Measurements from ENCODE around the gene TMEM127. TPM values are rescaled to one million over a fixed set of nuclear protein-coding genes. Genes with fewer than 3 reads are reported as not detected.
"Not testable (repeated sequence)": the region's sequence is repeated elsewhere in the genome, so short reads cannot be mapped to it uniquely, and the experiment has no call there.

TMEM127 gene
- total RNA-seq, 1 experiment from 2014 or later = 23.0 TPM

GRCh38 chr2:96249654-96250053 is 16.1 kb downstream of the TMEM127 start:
- DNase-seq (ENCODE audit: low read depth, low spot score) = no peak
- in situ Hi-C loops (cut with HindIII; ENCODE audit: low pct_unique_long_range_greater_than_20kb, low sequenced_read_pairs) = no loop called here

DNA sequence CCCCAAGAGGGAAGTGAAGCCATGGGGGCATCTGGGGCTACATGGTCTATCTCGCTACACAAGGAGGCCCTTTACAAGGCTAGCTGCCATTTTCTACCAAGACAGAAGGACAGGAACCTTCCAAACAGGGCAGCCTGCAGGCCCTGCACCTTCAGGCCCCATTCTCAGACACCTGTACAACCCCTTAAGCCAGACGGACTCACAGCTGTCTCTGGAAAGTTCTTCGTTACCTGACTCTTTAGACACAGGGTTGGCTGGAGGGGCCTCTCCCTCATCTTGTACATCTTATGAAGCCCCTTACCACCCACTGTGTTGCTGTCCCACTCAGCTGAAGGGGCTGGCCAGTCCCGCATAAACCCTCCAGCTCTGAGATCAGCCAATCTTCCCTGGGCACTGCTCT is 17.2 kb downstream of the TMEM127 start:
- in situ Hi-C loops (cut with HindIII; ENCODE audit: low pct_unique_long_range_greater_than_20kb, low sequenced_read_pairs) = no loop called here
- DNase-seq (ENCODE audit: low read depth, low spot score) = no peak

DNA sequence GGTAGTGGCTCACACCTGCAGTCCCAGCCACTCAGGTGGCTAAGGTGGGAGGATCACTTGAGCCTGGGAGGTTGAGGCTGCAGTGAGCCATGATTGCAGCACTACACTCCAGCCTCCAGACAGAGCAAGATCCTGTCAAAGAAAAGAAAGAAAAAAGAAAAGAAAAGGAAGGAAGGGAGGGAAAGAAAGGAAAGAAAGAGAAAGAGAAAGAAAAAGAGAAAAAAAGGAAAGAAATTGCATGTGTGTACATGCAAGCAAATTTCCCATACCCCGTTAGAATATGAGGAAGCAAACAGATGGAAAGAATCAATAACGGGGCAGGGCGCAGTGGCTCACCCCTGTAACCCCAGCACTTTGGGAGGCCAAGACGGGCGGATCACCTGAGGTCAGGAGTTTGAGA is 17.9 kb downstream of the TMEM127 start:
- in situ Hi-C loops (cut with HindIII; ENCODE audit: low pct_unique_long_range_greater_than_20kb, low sequenced_read_pairs) = no loop called here
- DNase-seq (ENCODE audit: low read depth, low spot score) = no peak

GRCh38 chr2:96247009-96247408 is 18.8 kb downstream of the TMEM127 start:
- in situ Hi-C loops (cut with HindIII; ENCODE audit: low pct_unique_long_range_greater_than_20kb, low sequenced_read_pairs) = no loop called here
- DNase-seq (ENCODE audit: low read depth, low spot score) = no peak

GRCh38 chr2:96245609-96246390 is 20.0 kb downstream of the TMEM127 start:
- no peak for DNase-seq (ENCODE audit: low read depth, low spot score)
- in situ Hi-C loops (cut with HindIII; ENCODE audit: low pct_unique_long_range_greater_than_20kb, low sequenced_read_pairs) = no loop called here

DNA sequence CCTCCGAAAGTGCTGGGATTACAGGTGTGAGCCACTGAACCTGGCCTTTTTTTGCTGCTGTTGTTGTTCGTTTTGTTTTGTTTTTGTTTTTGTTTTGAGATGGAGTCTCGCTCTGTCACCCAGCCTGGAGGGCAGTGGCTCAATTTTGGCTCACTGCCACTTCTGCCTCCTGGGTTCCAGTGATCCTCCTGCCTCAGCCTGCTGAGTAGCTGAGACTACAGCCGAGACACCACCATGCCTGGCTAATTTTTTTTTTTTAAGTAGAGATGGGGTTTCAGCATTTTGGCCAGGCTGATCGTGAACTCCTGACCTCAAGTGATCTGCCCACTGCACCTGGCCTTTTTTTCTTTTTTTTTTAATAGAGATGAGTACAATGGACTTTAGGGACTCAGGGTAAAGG is 22.0 kb downstream of the TMEM127 start:
- DNase-seq (ENCODE audit: low read depth, low spot score) = no peak
- in situ Hi-C loops (cut with HindIII; ENCODE audit: low pct_unique_long_range_greater_than_20kb, low sequenced_read_pairs) = no loop called here

DNA sequence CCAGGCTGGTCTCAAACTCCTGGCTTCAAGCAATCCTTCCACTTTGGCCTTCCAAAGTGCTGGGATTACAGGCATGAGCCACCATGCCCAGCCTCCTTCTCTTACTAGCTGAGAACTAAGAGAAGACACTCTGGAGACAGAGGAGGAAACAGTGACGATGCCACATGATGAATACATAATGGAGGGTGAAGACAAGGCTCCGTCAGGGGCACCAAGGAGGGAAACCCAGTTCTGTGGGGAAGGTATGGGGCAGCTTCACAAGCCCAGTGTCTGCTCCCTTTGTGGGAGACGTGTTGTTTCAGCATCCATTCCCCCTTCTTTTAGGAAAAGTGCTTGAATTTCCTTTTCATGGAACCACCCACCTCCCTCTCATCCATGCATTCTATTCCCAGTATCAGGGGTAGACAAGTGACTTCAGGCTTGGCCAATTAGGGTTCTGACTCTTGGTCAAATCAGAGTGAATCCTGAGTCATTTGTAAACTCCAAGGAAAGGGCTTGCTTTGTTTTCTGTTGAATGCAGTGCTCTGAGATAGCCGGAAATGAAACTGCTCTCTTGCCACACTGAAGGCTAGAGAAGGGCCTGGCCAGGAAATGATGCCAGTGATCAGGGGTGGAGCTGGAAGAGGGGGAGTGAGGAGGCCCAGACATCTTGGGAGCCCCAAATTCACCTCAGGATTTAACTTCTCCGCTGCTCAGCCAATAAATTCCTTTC is 23.7 kb downstream of the TMEM127 start:
- DNase-seq (ENCODE audit: low read depth, low spot score) = peak; percentile 94

DNA sequence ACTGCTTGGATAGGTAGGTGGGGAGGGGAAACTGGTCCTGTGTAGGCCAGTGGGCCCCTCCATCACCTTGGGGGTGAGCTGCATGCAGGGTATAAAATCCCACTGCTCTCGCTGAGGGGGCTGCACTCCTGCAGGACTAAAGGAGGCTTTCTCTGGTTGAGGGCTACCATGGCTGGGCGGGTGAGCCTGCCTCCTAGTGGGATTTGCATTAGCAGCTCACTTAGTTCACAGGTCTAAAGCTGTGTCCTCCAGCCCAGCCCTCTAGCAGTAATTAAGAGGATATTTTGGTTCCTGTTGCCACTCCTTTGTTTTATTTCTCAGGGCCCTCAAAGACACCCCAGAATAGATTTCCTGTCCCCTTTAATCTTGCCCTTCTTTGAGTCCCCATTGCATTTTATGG is 24.6 kb downstream of the TMEM127 start:
- no peak for DNase-seq (ENCODE audit: low read depth, low spot score)
- in situ Hi-C loops (cut with HindIII; ENCODE audit: low pct_unique_long_range_greater_than_20kb, low sequenced_read_pairs) = no loop called here

More for the DNA sequence above, 23.7 kb downstream of the TMEM127 start:
- in situ Hi-C loops (cut with HindIII; ENCODE audit: low pct_unique_long_range_greater_than_20kb, low sequenced_read_pairs) = no loop called here

DNA sequence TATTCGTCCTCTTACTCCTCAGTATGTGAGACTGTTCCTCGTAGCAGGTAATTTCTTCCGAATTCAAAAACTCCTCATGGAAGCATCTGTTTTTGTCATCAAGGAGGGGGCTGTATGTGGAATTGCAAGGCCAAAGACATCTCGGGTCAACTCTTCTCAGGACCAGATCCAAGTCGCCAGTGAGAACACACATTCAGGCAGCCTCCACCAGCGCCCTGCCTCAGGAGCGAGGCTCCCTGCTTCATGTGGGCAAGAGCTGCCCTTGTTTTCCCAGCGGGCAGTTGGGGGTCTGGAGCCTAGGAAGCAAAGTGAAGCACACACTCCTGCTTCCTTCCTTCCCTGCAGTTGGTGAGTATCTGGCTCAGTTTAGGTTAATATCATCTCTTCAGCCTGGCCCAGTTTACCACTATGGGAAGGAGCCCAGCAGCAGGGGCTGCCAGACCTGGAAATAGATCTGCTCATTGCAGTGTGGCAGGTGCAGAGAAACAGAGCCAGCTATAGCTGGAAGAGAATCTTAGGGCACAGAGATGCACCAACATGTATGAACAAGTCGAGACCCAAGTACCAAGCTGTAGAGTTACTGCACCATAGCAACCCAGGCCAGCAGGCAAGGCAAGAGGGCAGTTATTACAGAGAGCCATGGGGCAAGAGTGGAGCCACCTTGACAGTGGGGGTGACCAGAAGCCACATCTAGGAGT is 25.3 kb downstream of the TMEM127 start:
- no peak for DNase-seq (ENCODE audit: low read depth, low spot score)

GRCh38 chr2:96239745-96240264 is 26.0 kb downstream of the TMEM127 start:
- no peak for DNase-seq (ENCODE audit: low read depth, low spot score)
- in situ Hi-C loops (cut with HindIII; ENCODE audit: low pct_unique_long_range_greater_than_20kb, low sequenced_read_pairs) = no loop called here

More for the DNA sequence above, 25.3 kb downstream of the TMEM127 start:
- in situ Hi-C loops (cut with HindIII; ENCODE audit: low pct_unique_long_range_greater_than_20kb, low sequenced_read_pairs) = no loop called here

GRCh38 chr2:96239091-96239490 is 26.7 kb downstream of the TMEM127 start:
- in situ Hi-C loops (cut with HindIII; ENCODE audit: low pct_unique_long_range_greater_than_20kb, low sequenced_read_pairs) = no loop called here
- DNase-seq (ENCODE audit: low read depth, low spot score) = no peak

DNA sequence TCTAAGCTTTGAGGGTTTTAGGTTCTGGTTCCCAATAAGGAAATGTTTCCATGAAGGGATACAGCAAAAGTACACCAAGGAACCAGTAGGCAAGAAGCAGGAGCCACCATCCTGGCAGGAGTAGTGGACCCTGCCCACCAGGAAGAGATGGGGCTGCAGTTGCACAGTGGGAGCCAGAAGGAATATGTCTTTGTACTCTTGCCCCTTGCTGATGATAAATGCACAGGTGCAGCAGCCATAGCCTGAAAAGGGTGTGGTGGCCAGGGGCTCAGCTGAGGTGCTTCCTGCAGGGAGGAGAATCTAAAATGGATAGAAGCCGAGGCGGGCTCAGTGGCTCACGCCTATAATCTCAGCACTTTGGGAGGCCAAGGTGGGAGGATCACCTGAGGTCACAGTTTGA is 27.5 kb downstream of the TMEM127 start:
- no peak for DNase-seq (ENCODE audit: low read depth, low spot score)
- in situ Hi-C loops (cut with HindIII; ENCODE audit: low pct_unique_long_range_greater_than_20kb, low sequenced_read_pairs) = no loop called here

- in situ Hi-C loops (cut with HindIII; ENCODE audit: low pct_unique_long_range_greater_than_20kb, low sequenced_read_pairs) = no loop called here
- DNase-seq (ENCODE audit: low read depth, low spot score) = no peak
Observed at GRCh38 chr2:96236882-96237281, 28.9 kb downstream of the TMEM127 start.

GRCh38 chr2:96233880-96234316 is 31.9 kb downstream of the TMEM127 start:
- in situ Hi-C loops (cut with HindIII; ENCODE audit: low pct_unique_long_range_greater_than_20kb, low sequenced_read_pairs) = no loop called here

DNA sequence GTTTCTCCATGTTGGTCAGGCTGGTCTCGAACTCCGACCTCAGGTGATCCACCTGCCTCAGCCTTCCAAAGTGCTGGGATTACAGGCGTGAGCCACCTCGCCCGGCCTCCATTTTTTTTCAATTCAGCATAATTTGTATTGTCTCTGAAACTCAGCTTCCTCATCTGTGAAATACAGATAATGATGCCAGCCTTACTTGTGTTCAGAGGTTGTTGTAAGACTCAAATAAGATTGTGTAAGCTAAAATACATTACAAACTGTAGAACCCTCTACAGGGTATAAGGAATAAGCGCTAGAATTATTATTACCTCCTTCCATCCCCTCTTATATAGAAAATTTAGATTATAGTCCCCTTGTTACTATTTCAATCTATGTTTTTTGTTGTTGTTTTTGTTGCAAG is 32.4 kb downstream of the TMEM127 start:
- DNase-seq (ENCODE audit: low read depth, low spot score) = no peak
- in situ Hi-C loops (cut with HindIII; ENCODE audit: low pct_unique_long_range_greater_than_20kb, low sequenced_read_pairs) = no loop called here

More at GRCh38 chr2:96233880-96234316, 31.9 kb downstream of the TMEM127 start:
- DNase-seq (ENCODE audit: low read depth, low spot score) = no peak

- no peak for DNase-seq (ENCODE audit: low read depth, low spot score)
- in situ Hi-C loops (cut with HindIII; ENCODE audit: low pct_unique_long_range_greater_than_20kb, low sequenced_read_pairs) = no loop called here
Observed at GRCh38 chr2:96231316-96231715, 34.5 kb downstream of the TMEM127 start.

DNA sequence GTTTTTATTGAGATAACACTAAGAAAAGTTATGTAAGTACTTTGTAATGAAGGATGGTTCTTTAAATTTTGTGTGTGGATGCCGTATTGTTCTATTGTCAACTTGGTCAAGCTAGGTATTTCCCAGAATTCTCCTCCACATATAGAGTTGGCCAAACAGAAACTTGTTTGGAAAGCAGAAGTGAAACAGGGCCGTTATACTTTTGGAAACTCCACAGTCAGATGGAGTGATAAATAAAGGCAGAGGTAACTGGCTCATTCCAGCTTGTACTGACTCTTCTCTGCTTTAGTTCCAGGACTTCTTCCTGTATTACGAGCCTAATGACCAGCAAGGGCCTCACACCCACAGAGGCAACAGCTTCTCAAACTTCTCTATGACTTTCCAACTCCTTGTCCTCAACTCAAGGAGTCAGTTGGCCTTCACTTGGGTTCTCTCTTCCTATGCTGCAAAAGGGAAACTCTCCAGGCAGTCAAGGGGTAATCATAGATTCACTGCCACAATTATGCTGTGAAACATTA is 40.7 kb downstream of the TMEM127 start:
- in situ Hi-C loops (cut with HindIII; ENCODE audit: low pct_unique_long_range_greater_than_20kb, low sequenced_read_pairs) = no loop called here

GRCh38 chr2:96221106-96221505 is 44.7 kb downstream of the TMEM127 start:
- in situ Hi-C loops (cut with HindIII; ENCODE audit: low pct_unique_long_range_greater_than_20kb, low sequenced_read_pairs); DNase-seq (ENCODE audit: low read depth, low spot score): not testable (repeated sequence)

More for the DNA sequence above, 40.7 kb downstream of the TMEM127 start:
- DNase-seq (ENCODE audit: low read depth, low spot score) = no peak

Data from SK-MEL-5 (cell line).